Caco-2 (cell line): Measurements from ENCODE around the gene SLC4A3. TPM values are rescaled to one million over a fixed set of nuclear protein-coding genes. Genes with fewer than 3 reads are reported as not detected.

Experiments
- BruUV-seq: library from RNA; stranded (reverse); fragments of 400-500 nt; replicated peaks from 2 replicates; lab custom pipeline; 2021; lab: Mats Ljungman, UMichigan
- CTCF ChIA-PET: fragments of 300-600 bp; sonication (Branson Sonifier 250); formaldehyde crosslinking; loops from one replicate; lab custom pipeline; 2022; ENCODE audit warnings: antibody characterized with exemption; lab: Charles Lee
- POLR2A ChIA-PET: fragments of 300-600 bp; sonication (Branson Sonifier 250); formaldehyde crosslinking; loops from one replicate; lab custom pipeline; 2022; ENCODE audit warnings: antibody characterized with exemption; lab: Charles Lee
- DNase-seq, 2 experiments: peaks; one replicate each; pipeline versions ENCODE4 v3.0.0 to v3.0.0-alpha.2; 2020 to 2022
- H3K27me3 ChIP-seq: replicated peaks from 2 replicates; pipeline ENCODE4 v1.6.0; 2011; ENCODE audit warnings: low read length; ENCODE audit not compliant: control insufficient read depth, insufficient read depth
- H3K36me3 ChIP-seq: 2 replicates; pipeline ENCODE4 v1.5.1; 2011; ENCODE audit warnings: low read length; ENCODE audit not compliant: control insufficient read depth, insufficient read depth
- H3K4me1 ChIP-seq: fragments of 250-450 bp; sonication (Bioruptor Pico); 2 replicates; pipeline ENCODE4 v1.5.1; 2020; ENCODE audit warnings: mild to moderate bottlenecking
- H3K4me3 ChIP-seq: 2 replicates; pipeline ENCODE4 v1.5.1; 2011; ENCODE audit warnings: low read depth, mild to moderate bottlenecking, control low read depth, low read length
- H3K9me3 ChIP-seq: fragments of 250-450 bp; sonication (Bioruptor Pico); 2 replicates; pipeline ENCODE4 v1.5.1; 2020; ENCODE audit warnings: mild to moderate bottlenecking, moderate library complexity
- H3K27ac Mint-ChIP-seq: one replicate; pipeline ENCODE4 v1.8.0; 2022; ENCODE audit warnings: mixed read lengths; ENCODE audit not compliant: unreplicated experiment
- H3K27me3 Mint-ChIP-seq: one replicate; pipeline ENCODE4 v1.8.0; 2022; ENCODE audit warnings: mixed read lengths; ENCODE audit not compliant: insufficient read depth, unreplicated experiment
- H3K36me3 Mint-ChIP-seq: one replicate; pipeline ENCODE4 v1.8.0; 2022; ENCODE audit warnings: mild to moderate bottlenecking, mixed read lengths; ENCODE audit not compliant: insufficient read depth, unreplicated experiment
- H3K4me1 Mint-ChIP-seq: one replicate; pipeline ENCODE4 v1.8.0; 2022; ENCODE audit warnings: low read depth, mixed read lengths; ENCODE audit not compliant: unreplicated experiment
- H3K4me3 Mint-ChIP-seq: one replicate; pipeline ENCODE4 v1.8.0; 2022; ENCODE audit warnings: mild to moderate bottlenecking, moderate library complexity, mixed read lengths; ENCODE audit not compliant: unreplicated experiment
- H3K9me3 Mint-ChIP-seq: one replicate; pipeline ENCODE4 v1.8.0; 2022; ENCODE audit warnings: mixed read lengths; ENCODE audit not compliant: unreplicated experiment
- intact Hi-C: fragments of 100-400 bp; cut with micrococcal nuclease; formaldehyde crosslinking; loops from one replicate; pipeline ENCODE4 v1.10.0; 2022; ENCODE audit not compliant: unreplicated experiment
- total RNA-seq: library from RNA; stranded (reverse); gene quantifications from 2 replicates; pipeline ENCODE4 v1.2.3, GENCODE V29; 2022
- TF ChIP-seq, protein P1 (sequence below), 2 experiments: fragments of 200-600 bp in 1 of 2; IDR thresholded peaks; 1 replicate in 1 of 2; 2 replicates in 1 of 2; pipeline versions ENCODE4 v1.5.1 to v1.8.0; 2011 to 2022; ENCODE audit warnings: antibody characterized with exemption in 1 of 2, control low read depth in 1 of 2, inconsistent platforms in 1 of 2, low read depth in 1 of 2, low read length in 1 of 2, mild to moderate bottlenecking in 1 of 2, moderate library complexity in 1 of 2; ENCODE audit not compliant: insufficient read depth in 1 of 2, severe bottlenecking in 1 of 2, unreplicated experiment in 1 of 2

Gene SLC4A3
- total RNA-seq, 1 experiment from 2014 or later, result 6.2 TPM

DNA sequence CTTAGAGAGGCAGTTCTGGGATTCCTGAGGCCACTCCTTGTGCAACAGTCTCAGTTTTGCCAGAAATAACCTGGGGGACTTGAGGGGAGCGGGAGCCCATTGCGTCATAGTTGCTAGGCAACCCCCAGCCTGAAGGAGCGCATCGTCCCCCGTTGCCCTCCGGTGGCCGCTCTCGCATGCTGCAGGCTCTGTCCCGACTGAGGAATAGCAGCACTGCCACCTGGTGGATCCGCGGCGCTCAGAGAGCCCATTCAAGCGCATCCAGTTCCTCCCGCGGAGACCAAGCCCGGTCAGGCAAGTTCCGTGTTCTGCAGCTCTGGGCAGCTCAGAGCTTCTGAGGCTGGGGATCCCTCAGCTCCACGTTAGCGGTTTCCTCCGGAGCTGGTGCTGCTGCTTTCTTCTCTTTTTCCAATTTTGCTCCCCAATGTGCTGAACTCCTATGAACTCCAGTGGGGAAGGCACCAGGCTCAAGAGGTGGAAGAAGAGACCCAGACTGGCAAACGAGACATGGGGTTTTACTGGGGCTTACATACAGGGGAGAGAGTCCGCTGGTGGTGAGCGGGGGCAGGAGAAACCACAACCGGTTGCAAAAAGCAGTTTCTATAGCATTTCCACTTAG lies 15.1 kb downstream of the SLC4A3 start:
- no peaks in the 10 kb centered on the region for H3K9me3 ChIP-seq
- H3K36me3 ChIP-seq, result no peaks in the 10 kb centered on the region
- Mint-ChIP-seq H3K4me1 (peaks cover 19% of the 10 kb centered on the region), H3K27ac (peak overlapping the region; percentile 62), H3K36me3 (no peaks in the 10 kb centered on the region), H3K4me3 (no peak overlapping the region), H3K9me3 (no peaks in the 10 kb centered on the region), H3K27me3 (no peaks in the 10 kb centered on the region)
- peaks cover 35% of the 10 kb centered on the region for H3K4me1 ChIP-seq
- H3K4me3 ChIP-seq, result no peak overlapping the region
- no TSS peak for BruUV-seq
- no peaks in the 10 kb centered on the region for H3K27me3 ChIP-seq
- ChIA-PET POLR2A (interaction anchor here (1.0 kb wide), 2 partner anchors 71 to 99 kb away, joined by 3 read pairs; partner anchors contain the start of genes CHPF, OBSL1 and TMEM198), CTCF (interaction anchor here (0.6 to 1.7 kb wide), 7 partner anchors 23 to 133 kb away, joined by 3 to 11 read pairs (median 3); partner anchors contain the start of genes CHPF and STK11IP)
- intact Hi-C loops, result loop anchor here (1.0 kb wide), 7 partner anchors 14 to 99 kb away; partner anchors contain the start of gene CHPF
- DNase-seq, result peak; percentile 96
- TF ChIP-seq, protein P1, sequence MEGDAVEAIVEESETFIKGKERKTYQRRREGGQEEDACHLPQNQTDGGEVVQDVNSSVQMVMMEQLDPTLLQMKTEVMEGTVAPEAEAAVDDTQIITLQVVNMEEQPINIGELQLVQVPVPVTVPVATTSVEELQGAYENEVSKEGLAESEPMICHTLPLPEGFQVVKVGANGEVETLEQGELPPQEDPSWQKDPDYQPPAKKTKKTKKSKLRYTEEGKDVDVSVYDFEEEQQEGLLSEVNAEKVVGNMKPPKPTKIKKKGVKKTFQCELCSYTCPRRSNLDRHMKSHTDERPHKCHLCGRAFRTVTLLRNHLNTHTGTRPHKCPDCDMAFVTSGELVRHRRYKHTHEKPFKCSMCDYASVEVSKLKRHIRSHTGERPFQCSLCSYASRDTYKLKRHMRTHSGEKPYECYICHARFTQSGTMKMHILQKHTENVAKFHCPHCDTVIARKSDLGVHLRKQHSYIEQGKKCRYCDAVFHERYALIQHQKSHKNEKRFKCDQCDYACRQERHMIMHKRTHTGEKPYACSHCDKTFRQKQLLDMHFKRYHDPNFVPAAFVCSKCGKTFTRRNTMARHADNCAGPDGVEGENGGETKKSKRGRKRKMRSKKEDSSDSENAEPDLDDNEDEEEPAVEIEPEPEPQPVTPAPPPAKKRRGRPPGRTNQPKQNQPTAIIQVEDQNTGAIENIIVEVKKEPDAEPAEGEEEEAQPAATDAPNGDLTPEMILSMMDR (IDR thresholded peaks at IDR 0.05; ENCODE audit: insufficient read depth in 1 of 2, low read depth in 1 of 2, low read length in 1 of 2, severe bottlenecking in 1 of 2, unreplicated experiment in 1 of 2), result peak; percentile 99 to 100

DNA sequence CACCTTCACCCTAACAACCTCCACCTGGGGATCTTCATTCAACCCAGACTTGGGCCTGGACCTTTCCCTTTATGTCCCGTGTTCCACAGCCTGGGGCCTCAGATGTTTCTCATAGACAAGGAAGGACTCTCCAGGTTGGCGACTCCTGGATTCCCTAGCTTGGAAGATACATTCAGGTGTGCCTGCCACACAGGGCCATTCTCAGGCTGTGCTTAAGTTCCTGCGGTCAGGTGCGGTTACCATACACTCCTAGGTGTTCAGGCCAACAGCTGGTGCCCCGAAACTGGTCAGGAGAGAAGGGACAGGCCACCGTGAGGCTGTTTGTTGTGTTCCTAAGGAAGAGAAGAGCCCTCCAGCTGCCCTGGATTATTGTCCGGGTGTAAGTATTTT lies 15.6 kb downstream of the SLC4A3 start:
- Mint-ChIP-seq H3K9me3 (no peaks in the 10 kb centered on the region), H3K27me3 (no peaks in the 10 kb centered on the region), H3K4me3 (no peak overlapping the region), H3K4me1 (peaks cover 19% of the 10 kb centered on the region), H3K36me3 (no peaks in the 10 kb centered on the region), H3K27ac (no peak overlapping the region)
- Histone ChIP-seq H3K4me1 (peaks cover 35% of the 10 kb centered on the region), H3K9me3 (no peaks in the 10 kb centered on the region), H3K4me3 (no peak overlapping the region), H3K36me3 (no peaks in the 10 kb centered on the region), H3K27me3 (no peaks in the 10 kb centered on the region)
- DNase-seq, result no peak
- CTCF ChIA-PET, result interaction anchor here (0.6 to 1.7 kb wide), 7 partner anchors 24 to 133 kb away, joined by 3 to 11 read pairs (median 3); partner anchors contain the start of genes CHPF and STK11IP
- POLR2A ChIA-PET, result interaction anchor here (1.0 kb wide), 2 partner anchors 72 to 99 kb away, joined by 3 read pairs; partner anchors contain the start of genes CHPF, OBSL1 and TMEM198
- TF ChIP-seq, protein P1 (IDR thresholded peaks at IDR 0.05; ENCODE audit: insufficient read depth in 1 of 2, low read depth in 1 of 2, low read length in 1 of 2, severe bottlenecking in 1 of 2, unreplicated experiment in 1 of 2), result no peak
- no TSS peak for BruUV-seq
- intact Hi-C loops, result no loop called here

DNA sequence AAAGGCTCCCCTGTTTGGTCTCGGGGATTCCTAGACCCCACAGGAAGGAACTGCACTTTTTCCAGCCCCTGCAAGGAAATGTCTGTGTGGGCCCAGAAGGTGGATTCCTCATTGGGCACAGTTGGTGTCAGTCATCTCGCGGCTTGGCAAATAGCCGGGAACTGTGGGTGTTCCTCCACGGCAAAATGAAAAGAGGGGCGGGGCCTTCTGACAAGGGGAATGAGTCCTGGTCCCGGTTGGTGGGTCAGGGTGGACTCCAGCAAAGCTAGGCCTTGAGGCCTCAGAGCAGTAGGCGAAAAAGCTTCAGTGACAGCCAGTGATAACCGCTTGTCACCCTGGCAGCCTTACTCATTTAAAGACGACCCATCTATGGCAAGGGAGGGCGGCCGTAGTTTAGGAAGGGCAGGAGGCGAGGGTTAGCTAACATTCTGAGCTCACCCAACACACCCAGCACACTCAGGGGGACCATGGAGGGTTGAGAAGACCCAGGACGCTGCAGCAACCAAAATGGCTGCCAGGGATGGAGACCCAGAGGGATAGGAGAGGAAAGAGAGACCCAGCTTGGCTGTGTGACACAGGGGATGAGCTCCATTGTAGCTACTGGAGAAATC lies 16.5 kb downstream of the SLC4A3 start:
- no TSS peak for BruUV-seq
- H3K36me3 ChIP-seq, result no peaks in the 10 kb centered on the region
- intact Hi-C loops, result no loop called here
- no peaks in the 10 kb centered on the region for H3K9me3 ChIP-seq
- peaks cover 35% of the 10 kb centered on the region for H3K4me1 ChIP-seq
- no peaks in the 10 kb centered on the region for H3K27me3 Mint-ChIP-seq
- CTCF ChIA-PET, result interaction anchor here (1.6 kb wide), 2 partner anchors 24 to 46 kb away, joined by 5 to 7 read pairs; no protein-coding TSS in a partner anchor
- no peaks in the 10 kb centered on the region for H3K27me3 ChIP-seq
- H3K4me1 Mint-ChIP-seq, result peaks cover 19% of the 10 kb centered on the region
- POLR2A ChIA-PET, result no interaction called here
- TF ChIP-seq, protein P1 (IDR thresholded peaks at IDR 0.05; ENCODE audit: insufficient read depth in 1 of 2, low read depth in 1 of 2, low read length in 1 of 2, severe bottlenecking in 1 of 2, unreplicated experiment in 1 of 2), result no peak
- no peak for DNase-seq
- no peaks in the 10 kb centered on the region for H3K36me3 Mint-ChIP-seq
- no peak overlapping the region for H3K4me3 Mint-ChIP-seq
- no peaks in the 10 kb centered on the region for H3K9me3 Mint-ChIP-seq
- H3K4me3 ChIP-seq, result no peak overlapping the region
- H3K27ac Mint-ChIP-seq, result peak overlapping the region; percentile 37
